CD4-positive, CD25-positive, alpha-beta regulatory T cell (primary cell): Measurements from ENCODE around the gene EPHB1. TPM values are rescaled to one million over a fixed set of nuclear protein-coding genes. Genes with fewer than 3 reads are reported as not detected.
A peak's percentile ranks its signal among the peaks of the same experiment; 100 is the strongest.

Experiments
- ATAC-seq, 2 donors: fragments of 150-1000 bp; cut with Tn5 transposase; one replicate each; pipeline ENCODE4 v1.10.0; 2021; ENCODE audit warnings: low read depth in 2 of 2, moderate number of reproducible peaks in 2 of 2, moderate library complexity in 1 of 2
- DNase-seq, 3 donors: peaks; one replicate each; pipeline versions ENCODE4 v3.0.0 to v3.0.0-alpha.2; 2012 to 2022; ENCODE audit warnings: mixed read lengths in 1 of 3
- H3K27ac ChIP-seq: one replicate; pipeline ENCODE4 v1.7.0; 2013; ENCODE audit warnings: mild to moderate bottlenecking, low read length; ENCODE audit not compliant: insufficient read depth, poor library complexity, severe bottlenecking
- H3K27me3 ChIP-seq: one replicate; pipeline ENCODE4 v1.7.0; 2013; ENCODE audit warnings: low read length; ENCODE audit not compliant: control insufficient read depth, insufficient read depth
- H3K36me3 ChIP-seq: one replicate; pipeline ENCODE4 v1.7.0; 2013; ENCODE audit warnings: mild to moderate bottlenecking, low read length, moderate library complexity; ENCODE audit not compliant: control insufficient read depth, insufficient read depth
- H3K4me1 ChIP-seq: 2 replicates; pipeline ENCODE4 v1.7.0; 2013; ENCODE audit warnings: mild to moderate bottlenecking, low read length; ENCODE audit not compliant: insufficient read depth, control insufficient read depth, poor library complexity, severe bottlenecking
- H3K4me3 ChIP-seq: one replicate; pipeline ENCODE4 v1.7.0; 2013; ENCODE audit warnings: low read depth, mild to moderate bottlenecking, low read length, moderate library complexity
- H3K9me3 ChIP-seq, 2 experiments: 1 replicate in 1 of 2; 2 replicates in 1 of 2; pipeline ENCODE4 v1.7.0; 2013; ENCODE audit warnings: low read length in 2 of 2, mild to moderate bottlenecking in 1 of 2, moderate library complexity in 1 of 2; ENCODE audit not compliant: control insufficient read depth in 2 of 2
- H3K27ac Mint-ChIP-seq, 3 donors: one replicate each; pipeline ENCODE4 v1.8.0; 2020 to 2022; ENCODE audit warnings: mild to moderate bottlenecking in 3 of 3, mixed read lengths in 3 of 3, moderate library complexity in 2 of 3
- H3K27me3 Mint-ChIP-seq: one replicate; pipeline ENCODE4 v1.8.0; 2022; ENCODE audit warnings: mild to moderate bottlenecking, mixed read lengths
- H3K36me3 Mint-ChIP-seq: one replicate; pipeline ENCODE4 v1.8.0; 2020; ENCODE audit warnings: mixed read lengths
- H3K4me1 Mint-ChIP-seq, 4 donors: one replicate each; pipeline ENCODE4 v1.8.0; 2020 to 2022; ENCODE audit warnings: mixed read lengths in 4 of 4, mild to moderate bottlenecking in 1 of 4
- H3K4me3 Mint-ChIP-seq, 4 donors: one replicate each; pipeline ENCODE4 v1.8.0; 2020 to 2022; ENCODE audit warnings: mild to moderate bottlenecking in 4 of 4, mixed read lengths in 4 of 4, moderate library complexity in 3 of 4
- H3K9me3 Mint-ChIP-seq, 7 donors: one replicate each; pipeline ENCODE4 v1.8.0; 2020 to 2022; ENCODE audit warnings: mixed read lengths in 7 of 7, mild to moderate bottlenecking in 3 of 7, moderate library complexity in 2 of 7
- polyA plus RNA-seq, 4 donors: library from polyadenylated mRNA; unstranded; fragments of 300-500 nt; fragmentation: Illumina TruSeq; gene quantifications; one replicate each; pipeline ENCODE4 v1.2.3, GENCODE V29; 2021
- total RNA-seq: library from RNA; stranded (reverse); gene quantifications from one replicate; pipeline ENCODE4 v1.2.3, GENCODE V29; 2022

EPHB1 gene
- total and polyA plus RNA-seq, 5 donors from 2014 or later: 0.32 to 2.1 (median 0.84) TPM

DNA sequence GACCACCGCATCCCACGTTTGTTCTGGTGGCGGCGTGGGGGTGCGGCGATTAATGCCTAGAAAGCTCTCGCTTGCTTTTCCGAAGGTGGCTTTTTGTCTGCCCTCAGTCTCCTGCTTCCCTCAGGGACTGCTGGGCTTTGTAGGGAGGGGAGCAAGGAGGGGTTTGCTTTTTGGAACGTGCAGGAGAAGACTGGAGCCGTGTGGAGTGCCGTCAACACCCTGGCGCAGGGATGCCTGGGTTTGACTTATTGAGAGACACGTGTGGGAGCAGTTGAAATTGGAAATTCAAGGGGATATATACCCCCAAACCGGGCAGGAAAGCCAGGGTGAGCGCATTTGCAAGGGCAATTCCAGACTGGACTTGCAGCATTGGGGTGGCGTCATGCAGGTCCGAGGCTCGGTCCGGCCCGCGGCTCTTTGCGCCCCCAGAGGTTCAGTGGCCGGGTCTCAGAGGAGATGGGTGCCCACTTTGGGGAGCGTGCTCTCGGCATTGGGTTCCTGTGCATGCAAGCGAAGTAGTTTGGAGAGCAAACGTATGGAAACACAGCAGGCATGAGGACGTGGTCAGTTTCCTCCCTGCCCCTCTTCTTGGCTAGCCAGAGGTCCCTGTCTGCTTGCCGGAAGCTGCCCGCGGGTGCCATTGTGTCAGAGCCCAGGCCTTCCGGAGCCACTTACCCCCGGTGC, 2.1 kb downstream of the EPHB1 start:
- no peaks in the 10 kb centered on the region for H3K36me3 Mint-ChIP-seq
- no peak overlapping the region for H3K27ac Mint-ChIP-seq
- Histone ChIP-seq H3K27ac (no peak overlapping the region), H3K4me3 (no peak overlapping the region), H3K27me3 (peaks cover 2% of the 10 kb centered on the region), H3K4me1 (peaks cover 27% of the 10 kb centered on the region), H3K36me3 (no peaks in the 10 kb centered on the region), H3K9me3 (no peaks in the 10 kb centered on the region)
- H3K27me3 Mint-ChIP-seq: peaks cover 51% of the 10 kb centered on the region
- H3K9me3 Mint-ChIP-seq: peaks cover 0 to 4% (median 0%) of the 10 kb centered on the region in 7 donors
- ATAC-seq: no peak
- H3K4me3 Mint-ChIP-seq: peak overlapping the region; percentile 11 to 70 (median 58)
- peak in 1 of 3 donors; percentile 34 for DNase-seq
- peaks cover 0 to 24% (median 12%) of the 10 kb centered on the region in 4 donors for H3K4me1 Mint-ChIP-seq

DNA sequence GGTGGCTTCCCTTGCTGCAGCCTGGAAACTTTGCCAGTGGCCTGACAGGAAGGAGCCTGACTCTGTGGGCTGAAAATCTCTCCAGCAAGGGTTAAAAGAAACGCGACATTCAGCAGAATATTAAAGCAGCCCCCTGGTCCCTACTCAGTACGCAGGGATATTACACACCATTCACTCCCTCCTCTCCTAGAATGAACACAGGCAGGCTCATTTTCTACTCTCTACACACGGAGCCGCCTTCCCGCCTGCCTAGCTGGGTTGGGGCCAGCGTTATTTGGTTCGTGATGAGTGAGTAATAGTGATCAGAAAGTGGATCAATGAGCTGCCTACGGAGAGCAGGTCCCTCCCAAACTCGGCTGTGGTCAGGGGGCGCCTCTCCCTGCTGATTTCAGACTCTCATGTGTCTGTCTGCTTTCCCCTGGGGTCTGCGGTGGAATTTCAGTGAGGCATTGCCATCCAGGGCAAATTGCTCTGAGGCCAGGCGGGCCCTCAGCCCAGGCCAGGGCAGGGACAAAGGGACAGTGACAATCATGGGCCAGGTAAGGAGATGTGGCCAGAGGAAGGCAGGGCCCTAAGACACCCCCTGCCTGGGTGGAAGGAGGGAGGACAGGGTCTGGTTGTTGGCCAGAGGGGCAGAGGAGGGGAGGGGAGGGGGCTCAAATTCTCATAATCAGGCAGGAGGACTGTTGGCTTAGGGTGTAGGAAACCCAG, 2.8 kb downstream of the EPHB1 start:
- Mint-ChIP-seq H3K27me3 (peaks cover 44% of the 10 kb centered on the region), H3K9me3 (peaks cover 0 to 4% (median 0%) of the 10 kb centered on the region in 7 donors), H3K36me3 (no peaks in the 10 kb centered on the region), H3K27ac (no peak overlapping the region), H3K4me3 (peak overlapping the region; percentile 11 to 70 (median 49)), H3K4me1 (peaks cover 0 to 31% (median 18%) of the 10 kb centered on the region in 4 donors)
- H3K36me3 ChIP-seq: no peaks in the 10 kb centered on the region
- ATAC-seq: no peak
- DNase-seq: no peak
- H3K27me3 ChIP-seq: peaks cover 2% of the 10 kb centered on the region
- H3K4me3 ChIP-seq: no peak overlapping the region
- H3K9me3 ChIP-seq: no peaks in the 10 kb centered on the region
- peaks cover 34% of the 10 kb centered on the region for H3K4me1 ChIP-seq
- H3K27ac ChIP-seq: no peak overlapping the region

- peaks cover 0 to 3% (median 0%) of the 10 kb centered on the region in 7 donors for H3K9me3 Mint-ChIP-seq
- peak overlapping the region in 2 of 4 donors; percentile 11 to 55 for H3K4me3 Mint-ChIP-seq
- H3K27ac Mint-ChIP-seq: no peak overlapping the region
- ATAC-seq (no peak), DNase-seq (no peak)
- no peaks in the 10 kb centered on the region for H3K9me3 ChIP-seq
- no peak overlapping the region for H3K4me3 ChIP-seq
- H3K27ac ChIP-seq: no peak overlapping the region
- H3K4me1 Mint-ChIP-seq: peaks cover 0 to 40% (median 23%) of the 10 kb centered on the region in 4 donors
- H3K27me3 ChIP-seq: peaks cover 2% of the 10 kb centered on the region
- no peaks in the 10 kb centered on the region for H3K36me3 Mint-ChIP-seq
- peaks cover 36% of the 10 kb centered on the region for H3K27me3 Mint-ChIP-seq
- H3K4me1 ChIP-seq: peaks cover 43% of the 10 kb centered on the region
- H3K36me3 ChIP-seq: no peaks in the 10 kb centered on the region
Observed at GRCh38 chr3:134798681-134799311, 3.7 kb downstream of the EPHB1 start.

- H3K36me3 Mint-ChIP-seq: no peaks in the 10 kb centered on the region
- Histone ChIP-seq H3K4me3 (no peak overlapping the region), H3K36me3 (no peaks in the 10 kb centered on the region), H3K27me3 (no peaks in the 10 kb centered on the region), H3K27ac (no peak overlapping the region), H3K4me1 (peaks cover 44% of the 10 kb centered on the region), H3K9me3 (no peaks in the 10 kb centered on the region)
- peaks cover 33% of the 10 kb centered on the region for H3K27me3 Mint-ChIP-seq
- DNase-seq: no peak
- H3K9me3 Mint-ChIP-seq: peaks cover 0 to 3% (median 0%) of the 10 kb centered on the region in 7 donors
- no peak for ATAC-seq
- H3K27ac Mint-ChIP-seq: no peak overlapping the region
- H3K4me1 Mint-ChIP-seq: peaks cover 0 to 41% (median 23%) of the 10 kb centered on the region in 4 donors
- H3K4me3 Mint-ChIP-seq: peak overlapping the region in 1 of 4 donors; percentile 55
Observed at GRCh38 chr3:134799393-134799792, 4.3 kb downstream of the EPHB1 start.

DNA sequence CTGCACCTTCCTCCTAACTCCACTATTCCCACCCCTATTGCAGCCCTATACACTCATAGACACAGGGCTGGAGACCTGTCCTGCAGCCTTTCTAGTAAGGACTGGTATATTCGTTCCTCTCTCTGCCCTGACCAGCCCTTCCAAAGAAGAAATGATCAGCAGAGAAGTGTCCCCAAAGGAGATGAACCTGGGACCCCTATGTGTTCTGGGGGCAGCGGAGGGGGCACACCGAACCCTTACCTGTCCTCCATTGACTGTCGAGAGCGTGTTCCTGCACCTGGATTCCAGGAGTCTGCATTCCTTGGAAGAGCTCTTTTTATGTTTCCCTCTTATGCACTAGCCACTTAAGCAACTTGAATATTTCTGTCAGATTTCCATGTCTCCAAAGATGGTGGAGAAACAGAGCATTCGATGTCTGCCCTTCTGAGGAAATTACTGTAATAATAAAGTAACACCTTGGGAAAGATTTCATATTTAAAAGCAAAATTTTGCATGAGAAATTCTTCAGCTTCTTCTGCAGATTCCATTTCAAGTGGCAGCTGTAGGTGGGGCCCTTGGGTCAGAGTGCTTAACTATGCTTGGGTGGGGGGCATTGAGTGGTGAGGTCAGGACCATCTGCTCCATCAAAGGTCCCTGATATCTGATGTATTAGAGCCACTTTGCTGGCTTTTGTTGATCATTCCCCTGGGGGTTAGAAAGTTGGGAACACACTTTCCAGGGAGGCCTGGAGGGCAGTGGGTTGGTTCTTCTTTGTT, 6.3 kb downstream of the EPHB1 start:
- Histone ChIP-seq H3K27ac (no peak overlapping the region), H3K9me3 (no peaks in the 10 kb centered on the region), H3K27me3 (no peaks in the 10 kb centered on the region), H3K36me3 (no peaks in the 10 kb centered on the region), H3K4me1 (peaks cover 26% of the 10 kb centered on the region), H3K4me3 (no peak overlapping the region)
- H3K36me3 Mint-ChIP-seq: no peaks in the 10 kb centered on the region
- H3K27ac Mint-ChIP-seq: peak overlapping the region in 2 of 3 donors; percentile 11 to 31
- peaks cover 22% of the 10 kb centered on the region for H3K27me3 Mint-ChIP-seq
- no peak overlapping the region for H3K4me3 Mint-ChIP-seq
- DNase-seq (no peak), ATAC-seq (no peak)
- peaks cover 0 to 1% (median 0%) of the 10 kb centered on the region in 7 donors for H3K9me3 Mint-ChIP-seq
- peaks cover 0 to 32% (median 18%) of the 10 kb centered on the region in 4 donors for H3K4me1 Mint-ChIP-seq

DNA sequence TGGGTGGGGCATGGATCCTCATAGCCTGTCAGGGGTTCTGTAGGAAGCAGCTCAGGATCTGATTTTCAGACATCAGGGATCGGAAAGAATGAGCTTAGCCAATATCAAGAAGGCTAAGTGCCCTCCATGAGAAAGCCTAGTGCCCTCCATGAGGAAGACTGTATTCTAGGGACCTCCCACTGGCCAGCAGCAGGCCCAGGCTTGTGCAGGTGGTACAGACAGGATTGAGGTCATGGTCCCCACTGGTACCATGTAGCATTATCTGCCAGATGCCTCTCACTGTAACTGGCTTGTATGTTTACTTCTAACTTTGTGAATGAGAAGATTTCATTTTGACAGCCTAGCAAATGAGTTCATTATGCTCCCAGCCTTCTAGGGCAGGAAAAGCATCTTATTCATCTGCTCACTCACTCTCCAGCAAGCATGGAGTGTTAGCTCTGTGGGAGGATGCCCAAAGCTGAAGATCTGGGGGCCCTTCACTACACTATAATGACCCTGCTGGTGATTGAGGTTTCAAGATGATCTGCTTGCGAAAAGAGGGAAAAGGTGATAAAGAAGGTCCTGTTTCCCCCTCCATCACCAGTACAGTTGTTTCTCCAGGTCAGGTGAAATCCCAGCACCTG, 7.5 kb downstream of the EPHB1 start:
- no peak overlapping the region for H3K4me3 ChIP-seq
- no peaks in the 10 kb centered on the region for H3K36me3 ChIP-seq
- H3K27ac ChIP-seq: peak overlapping the region; percentile 27
- H3K9me3 ChIP-seq: no peaks in the 10 kb centered on the region
- H3K4me1 ChIP-seq: peaks cover 18% of the 10 kb centered on the region
- Mint-ChIP-seq H3K36me3 (no peaks in the 10 kb centered on the region), H3K27ac (peak overlapping the region; percentile 49 to 78 (median 69)), H3K4me1 (peaks cover 0 to 27% (median 15%) of the 10 kb centered on the region in 4 donors), H3K4me3 (peak overlapping the region in 2 of 4 donors; percentile 20 to 74), H3K9me3 (peaks cover 0 to 1% (median 0%) of the 10 kb centered on the region in 7 donors), H3K27me3 (peaks cover 14% of the 10 kb centered on the region)
- no peak for DNase-seq
- no peaks in the 10 kb centered on the region for H3K27me3 ChIP-seq
- no peak for ATAC-seq

DNA sequence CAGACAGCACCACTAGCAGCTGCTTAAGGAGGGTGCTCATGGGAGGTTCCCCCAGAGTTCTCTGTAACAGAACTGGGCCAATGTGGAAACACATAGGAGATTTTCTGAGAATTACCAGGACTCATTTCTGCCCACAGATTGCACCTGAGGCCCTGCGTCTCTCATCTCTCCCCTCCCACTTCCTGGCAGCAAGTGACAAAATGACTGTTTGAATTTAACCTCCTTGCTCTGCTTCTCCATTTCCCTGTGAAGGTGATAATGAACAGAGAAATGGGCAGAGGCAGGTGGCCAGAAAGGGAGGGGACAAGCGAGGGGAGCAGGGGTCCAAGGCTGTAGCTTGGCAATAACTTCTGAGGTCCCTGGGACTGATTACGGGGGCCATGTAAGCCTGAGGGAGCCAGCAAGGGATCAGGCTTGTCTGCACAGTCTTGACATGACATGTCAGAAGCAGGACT, 8.0 kb downstream of the EPHB1 start:
- peaks cover 18% of the 10 kb centered on the region for H3K4me1 ChIP-seq
- no peak overlapping the region for H3K4me3 ChIP-seq
- Mint-ChIP-seq H3K4me1 (peaks cover 0 to 27% (median 15%) of the 10 kb centered on the region in 4 donors), H3K9me3 (peaks cover 0 to 1% (median 0%) of the 10 kb centered on the region in 7 donors), H3K36me3 (no peaks in the 10 kb centered on the region), H3K27me3 (peaks cover 9% of the 10 kb centered on the region), H3K4me3 (peak overlapping the region in 3 of 4 donors; percentile 20 to 74 (median 52)), H3K27ac (peak overlapping the region; percentile 49 to 78 (median 69))
- peak in 2 of 3 donors; percentile 4 to 93 for DNase-seq
- peak; percentile 53 to 77 for ATAC-seq
- no peaks in the 10 kb centered on the region for H3K27me3 ChIP-seq
- peak overlapping the region; percentile 27 for H3K27ac ChIP-seq
- H3K36me3 ChIP-seq: no peaks in the 10 kb centered on the region
- no peaks in the 10 kb centered on the region for H3K9me3 ChIP-seq
